ENCODE measurements around the gene BCL11A. TPM values are rescaled to one million over a fixed set of nuclear protein-coding genes. Genes with fewer than 3 reads are reported as not detected.
A peak's percentile ranks its signal among the peaks of the same experiment; 100 is the strongest.

The BCL11A gene
- total RNA-seq, 1 experiment from 2014 or later = 1.3 TPM

- intact Hi-C loops (cut with micrococcal nuclease; ENCODE audit: unreplicated experiment) = loop anchor here (10.0 kb wide), 2 partner anchors 1534 to 1794 kb away; no protein-coding TSS in a partner anchor
- H3K9me3 ChIP-seq (ENCODE audit: low read depth, low read length, poor library complexity, severe bottlenecking) = no peaks in the 10 kb centered on the region
- H3K27ac ChIP-seq (ENCODE audit: low read depth, low read length, poor library complexity, severe bottlenecking) = no peak overlapping the region
- H3K4me1 ChIP-seq (ENCODE audit: insufficient read depth, low read length, poor library complexity, severe bottlenecking) = peaks cover 20% of the 10 kb centered on the region
- CTCF ChIA-PET = no interaction called here
- BruUV-seq (replicated peaks) = no TSS peak
- H3K36me3 ChIP-seq (ENCODE audit: insufficient read depth, low read length, poor library complexity, severe bottlenecking) = no peaks in the 10 kb centered on the region
- POLR2A ChIA-PET (ENCODE audit: low non-redundant PET) = no interaction called here
- no peak overlapping the region for H3K4me3 ChIP-seq (ENCODE audit: low read depth, low read length, poor library complexity, severe bottlenecking)
- TF ChIP-seq CTCF (conservative IDR thresholded peaks at IDR 0.05; ENCODE audit: low read depth, low read length) (no peak), EZH2 (IDR thresholded peaks at IDR 0.05; ENCODE audit: borderline replicate concordance, low read depth, low read length, poor library complexity, severe bottlenecking) (no peak)
- DNase-seq (ENCODE audit: low spot score) = no peak
- peaks cover 91% of the 10 kb centered on the region for H3K27me3 ChIP-seq (replicated peaks; ENCODE audit: insufficient read depth, low read depth, low read length, poor library complexity)
Measured at GRCh38 chr2:60558536-60558935, 5.1 kb upstream of the BCL11A start.

GRCh38 chr2:60557486-60557864 lies 4.0 kb upstream of the BCL11A start:
- no peaks in the 10 kb centered on the region for H3K9me3 ChIP-seq (ENCODE audit: low read depth, low read length, poor library complexity, severe bottlenecking)
- intact Hi-C loops (cut with micrococcal nuclease; ENCODE audit: unreplicated experiment) = loop anchor here (10.0 kb wide), 2 partner anchors 1533 to 1793 kb away; no protein-coding TSS in a partner anchor
- POLR2A ChIA-PET (ENCODE audit: low non-redundant PET) = interaction anchor here (0.6 kb wide), 1 partner anchor 29 kb away, joined by 3 read pairs; no protein-coding TSS in a partner anchor
- peaks cover 92% of the 10 kb centered on the region for H3K27me3 ChIP-seq (replicated peaks; ENCODE audit: insufficient read depth, low read depth, low read length, poor library complexity)
- no peak for DNase-seq (ENCODE audit: low spot score)
- no TSS peak for BruUV-seq (replicated peaks)
- peaks cover 23% of the 10 kb centered on the region for H3K4me1 ChIP-seq (ENCODE audit: insufficient read depth, low read length, poor library complexity, severe bottlenecking)
- no peak overlapping the region for H3K4me3 ChIP-seq (ENCODE audit: low read depth, low read length, poor library complexity, severe bottlenecking)
- H3K27ac ChIP-seq (ENCODE audit: low read depth, low read length, poor library complexity, severe bottlenecking) = no peak overlapping the region
- no peaks in the 10 kb centered on the region for H3K36me3 ChIP-seq (ENCODE audit: insufficient read depth, low read length, poor library complexity, severe bottlenecking)
- no peak for TF ChIP-seq CTCF (conservative IDR thresholded peaks at IDR 0.05; ENCODE audit: low read depth, low read length)
- TF ChIP-seq EZH2 (IDR thresholded peaks at IDR 0.05; ENCODE audit: borderline replicate concordance, low read depth, low read length, poor library complexity, severe bottlenecking) = no peak
- CTCF ChIA-PET = interaction anchor here (0.6 to 0.7 kb wide), 2 partner anchors 8 to 237 kb away, joined by 3 read pairs; no protein-coding TSS in a partner anchor

GRCh38 chr2:60556576-60557485 lies 3.4 kb upstream of the BCL11A start:
- intact Hi-C loops (cut with micrococcal nuclease; ENCODE audit: unreplicated experiment) = loop anchor here (10.0 kb wide), 2 partner anchors 1532 to 1792 kb away; no protein-coding TSS in a partner anchor
- no peak overlapping the region for H3K27ac ChIP-seq (ENCODE audit: low read depth, low read length, poor library complexity, severe bottlenecking)
- no peak for DNase-seq (ENCODE audit: low spot score)

More at GRCh38 chr2:60556576-60557485, 3.4 kb upstream of the BCL11A start:
- no peak for TF ChIP-seq CTCF (conservative IDR thresholded peaks at IDR 0.05; ENCODE audit: low read depth, low read length)
- no peak for TF ChIP-seq EZH2 (IDR thresholded peaks at IDR 0.05; ENCODE audit: borderline replicate concordance, low read depth, low read length, poor library complexity, severe bottlenecking)
- Histone ChIP-seq H3K27me3 (replicated peaks; ENCODE audit: insufficient read depth, low read depth, low read length, poor library complexity) (peaks cover 92% of the 10 kb centered on the region), H3K4me1 (ENCODE audit: insufficient read depth, low read length, poor library complexity, severe bottlenecking) (peaks cover 25% of the 10 kb centered on the region), H3K4me3 (ENCODE audit: low read depth, low read length, poor library complexity, severe bottlenecking) (peak overlapping the region; percentile 7), H3K36me3 (ENCODE audit: insufficient read depth, low read length, poor library complexity, severe bottlenecking) (no peaks in the 10 kb centered on the region), H3K9me3 (ENCODE audit: low read depth, low read length, poor library complexity, severe bottlenecking) (no peaks in the 10 kb centered on the region)
- ChIA-PET POLR2A (ENCODE audit: low non-redundant PET) (interaction anchor here (0.6 kb wide), 1 partner anchor 29 kb away, joined by 3 read pairs; no protein-coding TSS in a partner anchor), CTCF (interaction anchor here (0.6 kb wide), 1 partner anchor 8 kb away, joined by 3 read pairs; no protein-coding TSS in a partner anchor)
- BruUV-seq (replicated peaks) = no TSS peak

Measured in A673 (cell line).